CD4-positive, alpha-beta T cell treated with Interleukin-6 for 4 hours (primary cell): ENCODE results near the gene MAB21L2.

ENCODE experiments used
- DNase-seq: peaks from one replicate; pipeline ENCODE4 v3.0.0-alpha.2; 2020; ENCODE audit warnings: mixed read lengths

MAB21L2 gene

GRCh38 chr4:150624055-150624454 lies 42.1 kb downstream of the MAB21L2 start:
- no peak for DNase-seq

DNA sequence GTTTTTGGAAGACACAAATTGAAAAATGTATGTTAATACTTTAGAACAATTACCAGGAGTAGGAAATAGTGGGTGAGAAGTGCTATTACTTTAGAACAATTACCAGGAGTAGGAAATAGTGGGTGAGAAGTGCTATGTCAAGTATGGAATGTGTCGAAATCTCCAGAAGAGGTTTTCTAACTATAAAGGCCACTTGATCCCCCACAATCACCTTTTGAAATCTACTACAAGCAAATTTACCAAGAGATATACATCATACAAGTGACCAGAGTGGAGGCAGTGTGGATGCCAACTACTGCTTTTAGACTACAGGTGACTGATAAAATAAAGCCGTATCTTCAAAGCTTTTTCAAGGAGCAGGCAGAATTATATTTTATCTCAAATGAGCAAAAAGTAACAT lies 43.1 kb downstream of the MAB21L2 start:
- no peak for DNase-seq

GRCh38 chr4:150628073-150628472 lies 46.1 kb downstream of the MAB21L2 start:
- no peak for DNase-seq

- no peak for DNase-seq
Observed at GRCh38 chr4:150632639-150633038, 50.7 kb downstream of the MAB21L2 start.
